Vagina (tissue), 2 donors: ENCODE results near the gene TAC4. TPM values are rescaled to one million over a fixed set of nuclear protein-coding genes. Genes with fewer than 3 reads are reported as not detected.

Source experiments
- DNase-seq, 2 donors: peaks; one replicate each; pipeline ENCODE4 v3.0.0-alpha.2; 2017; ENCODE audit errors: extremely low spot score in 2 of 2
- H3K27ac ChIP-seq: fragments of 200-600 bp; sonication (generic); one replicate; pipeline ENCODE4 v1.5.1; 2019
- H3K27me3 ChIP-seq: fragments of 200-600 bp; sonication (generic); one replicate; pipeline ENCODE4 v1.5.1; 2019
- H3K36me3 ChIP-seq, 2 donors: fragments of 200-600 bp; sonication (generic); one replicate each; pipeline ENCODE4 v1.5.1; 2017 to 2019
- H3K4me1 ChIP-seq: fragments of 200-600 bp; sonication (generic); one replicate; pipeline ENCODE4 v1.5.1; 2019
- H3K4me3 ChIP-seq, 2 donors: fragments of 200-600 bp; sonication (generic); 1 replicate in 1 of 2; 2 replicates in 1 of 2; pipeline ENCODE4 v1.5.1; 2016 to 2019
- H3K9me3 ChIP-seq: fragments of 200-600 bp; sonication (generic); one replicate; pipeline ENCODE4 v1.5.1; 2019
- POLR2A ChIP-seq, 2 donors: fragments of 450-650 bp; IDR thresholded peaks; one replicate each; pipeline ENCODE4 v1.6.1; 2017; ENCODE audit warnings: antibody characterized with exemption in 2 of 2, mild to moderate bottlenecking in 2 of 2, moderate library complexity in 2 of 2
- POLR2AphosphoS5 ChIP-seq, 2 donors: sonication (generic); formaldehyde crosslinking; IDR thresholded peaks; one replicate each; pipeline ENCODE4 v1.9.0; 2017; ENCODE audit warnings: antibody characterized with exemption in 2 of 2, mild to moderate bottlenecking in 2 of 2, low read depth in 1 of 2; ENCODE audit not compliant: insufficient read depth in 1 of 2
- intact Hi-C: fragments of 100-400 bp; cut with DNase I; formaldehyde crosslinking; loops from one replicate; pipeline ENCODE4 v1.15.1; 2023
- total RNA-seq: library from RNA; depleted of rRNA; stranded (reverse); fragments of >200 nt; gene quantifications from one replicate; pipeline ENCODE4 v1.2.3, GENCODE V29; 2016
- TF ChIP-seq, protein P1 (sequence below), 3 experiments: fragments of 450-650 bp in 2 of 3; fragments of 200-600 bp in 1 of 3; sonication (generic) in 1 of 3; IDR thresholded peaks; one replicate each; pipeline ENCODE4 v1.5.1; 2017 to 2019; ENCODE audit warnings: antibody characterized with exemption in 3 of 3, mild to moderate bottlenecking in 2 of 3, moderate library complexity in 2 of 3

The TAC4 gene
- total RNA-seq, 1 donor from 2014 or later, result not detected

DNA sequence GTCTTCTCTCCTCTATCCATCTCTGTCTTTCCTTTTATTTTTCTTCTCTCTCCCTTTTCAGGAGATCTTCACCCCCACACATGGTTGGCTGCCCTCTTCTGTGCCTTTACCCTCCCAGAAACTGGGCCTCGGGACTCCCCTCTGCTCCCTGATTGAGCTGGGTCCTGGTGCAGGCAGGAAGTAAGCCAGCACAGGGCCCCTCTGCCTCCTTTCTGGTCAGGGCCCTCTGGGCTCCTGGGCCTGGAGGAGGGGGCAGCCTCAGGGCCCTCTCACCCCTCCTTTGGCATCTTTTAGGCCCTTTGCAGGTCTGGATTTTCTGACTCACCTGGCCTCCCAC is 21.1 kb upstream of the TAC4 start:
- H3K36me3 ChIP-seq, result no peaks in the 10 kb centered on the region
- no peaks in the 10 kb centered on the region for H3K9me3 ChIP-seq
- TF ChIP-seq POLR2A (IDR thresholded peaks at IDR 0.05), result no peak
- TF ChIP-seq POLR2AphosphoS5 (IDR thresholded peaks at IDR 0.05; ENCODE audit: insufficient read depth in 1 of 2, low read depth in 1 of 2), result no peak
- TF ChIP-seq, protein P1, sequence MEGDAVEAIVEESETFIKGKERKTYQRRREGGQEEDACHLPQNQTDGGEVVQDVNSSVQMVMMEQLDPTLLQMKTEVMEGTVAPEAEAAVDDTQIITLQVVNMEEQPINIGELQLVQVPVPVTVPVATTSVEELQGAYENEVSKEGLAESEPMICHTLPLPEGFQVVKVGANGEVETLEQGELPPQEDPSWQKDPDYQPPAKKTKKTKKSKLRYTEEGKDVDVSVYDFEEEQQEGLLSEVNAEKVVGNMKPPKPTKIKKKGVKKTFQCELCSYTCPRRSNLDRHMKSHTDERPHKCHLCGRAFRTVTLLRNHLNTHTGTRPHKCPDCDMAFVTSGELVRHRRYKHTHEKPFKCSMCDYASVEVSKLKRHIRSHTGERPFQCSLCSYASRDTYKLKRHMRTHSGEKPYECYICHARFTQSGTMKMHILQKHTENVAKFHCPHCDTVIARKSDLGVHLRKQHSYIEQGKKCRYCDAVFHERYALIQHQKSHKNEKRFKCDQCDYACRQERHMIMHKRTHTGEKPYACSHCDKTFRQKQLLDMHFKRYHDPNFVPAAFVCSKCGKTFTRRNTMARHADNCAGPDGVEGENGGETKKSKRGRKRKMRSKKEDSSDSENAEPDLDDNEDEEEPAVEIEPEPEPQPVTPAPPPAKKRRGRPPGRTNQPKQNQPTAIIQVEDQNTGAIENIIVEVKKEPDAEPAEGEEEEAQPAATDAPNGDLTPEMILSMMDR (IDR thresholded peaks at IDR 0.05), result no peak
- intact Hi-C loops, result no loop called here
- no peak overlapping the region for H3K27ac ChIP-seq
- no peaks in the 10 kb centered on the region for H3K27me3 ChIP-seq
- no peak for DNase-seq
- no peak overlapping the region for H3K4me3 ChIP-seq
- no peaks in the 10 kb centered on the region for H3K4me1 ChIP-seq

DNA sequence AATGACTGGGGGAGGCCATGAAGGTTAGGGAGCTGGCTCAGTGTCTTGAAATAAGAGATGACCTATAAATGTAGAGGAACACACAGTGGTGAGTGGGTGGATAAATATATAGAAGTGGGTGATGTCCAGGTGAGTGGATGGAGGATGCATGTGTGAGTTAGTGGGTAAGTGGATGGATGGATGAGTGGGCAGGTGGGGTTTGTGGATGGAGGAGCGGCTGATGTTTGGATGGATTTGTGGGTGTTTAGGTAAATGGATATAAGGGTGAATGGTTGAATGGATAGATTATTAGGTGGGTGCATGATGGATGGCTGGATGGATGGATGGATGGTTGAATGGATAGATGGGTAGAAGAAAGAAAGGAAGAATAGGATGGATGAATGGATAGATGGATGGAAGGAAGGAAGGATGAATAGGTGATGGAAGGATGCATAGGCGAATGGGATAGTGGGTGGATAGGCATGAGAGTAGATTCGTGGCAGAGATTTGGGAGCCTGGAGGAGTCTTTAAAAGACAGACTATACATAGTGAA is 19.1 kb upstream of the TAC4 start:
- TF ChIP-seq, protein P1 (IDR thresholded peaks at IDR 0.05), result no peak
- TF ChIP-seq POLR2AphosphoS5 (IDR thresholded peaks at IDR 0.05; ENCODE audit: insufficient read depth in 1 of 2, low read depth in 1 of 2) (no peak), POLR2A (IDR thresholded peaks at IDR 0.05) (no peak)
- intact Hi-C loops, result no loop called here
- no peaks in the 10 kb centered on the region for H3K27me3 ChIP-seq
- DNase-seq, result no peak
- H3K4me3 ChIP-seq, result no peak overlapping the region
- H3K36me3 ChIP-seq, result no peaks in the 10 kb centered on the region
- no peak overlapping the region for H3K27ac ChIP-seq
- H3K9me3 ChIP-seq, result no peaks in the 10 kb centered on the region
- H3K4me1 ChIP-seq, result no peaks in the 10 kb centered on the region

DNA sequence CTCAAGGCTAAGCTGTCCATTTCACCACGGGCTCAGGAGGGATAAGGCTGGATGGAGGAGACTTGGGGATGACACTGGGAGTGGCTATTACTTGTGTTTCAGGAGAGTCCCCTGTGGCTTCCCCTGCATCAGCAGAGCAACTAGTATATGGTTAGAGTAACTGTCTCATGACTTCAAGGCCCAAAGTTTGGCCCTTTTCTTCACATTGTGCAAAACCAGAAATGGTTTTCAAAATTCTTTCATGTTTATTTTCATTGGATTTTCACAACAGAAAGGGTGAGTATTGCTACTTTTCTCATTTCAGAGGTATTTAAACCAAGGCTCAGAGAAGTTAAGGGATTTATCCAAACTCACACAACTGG is 18.1 kb upstream of the TAC4 start:
- Histone ChIP-seq H3K36me3 (no peaks in the 10 kb centered on the region), H3K27ac (no peak overlapping the region), H3K4me3 (no peak overlapping the region), H3K27me3 (no peaks in the 10 kb centered on the region), H3K4me1 (no peaks in the 10 kb centered on the region), H3K9me3 (no peaks in the 10 kb centered on the region)
- TF ChIP-seq, protein P1 (IDR thresholded peaks at IDR 0.05), result no peak
- TF ChIP-seq POLR2A (IDR thresholded peaks at IDR 0.05) (no peak), POLR2AphosphoS5 (IDR thresholded peaks at IDR 0.05; ENCODE audit: insufficient read depth in 1 of 2, low read depth in 1 of 2) (no peak)
- DNase-seq, result no peak
- intact Hi-C loops, result no loop called here

DNA sequence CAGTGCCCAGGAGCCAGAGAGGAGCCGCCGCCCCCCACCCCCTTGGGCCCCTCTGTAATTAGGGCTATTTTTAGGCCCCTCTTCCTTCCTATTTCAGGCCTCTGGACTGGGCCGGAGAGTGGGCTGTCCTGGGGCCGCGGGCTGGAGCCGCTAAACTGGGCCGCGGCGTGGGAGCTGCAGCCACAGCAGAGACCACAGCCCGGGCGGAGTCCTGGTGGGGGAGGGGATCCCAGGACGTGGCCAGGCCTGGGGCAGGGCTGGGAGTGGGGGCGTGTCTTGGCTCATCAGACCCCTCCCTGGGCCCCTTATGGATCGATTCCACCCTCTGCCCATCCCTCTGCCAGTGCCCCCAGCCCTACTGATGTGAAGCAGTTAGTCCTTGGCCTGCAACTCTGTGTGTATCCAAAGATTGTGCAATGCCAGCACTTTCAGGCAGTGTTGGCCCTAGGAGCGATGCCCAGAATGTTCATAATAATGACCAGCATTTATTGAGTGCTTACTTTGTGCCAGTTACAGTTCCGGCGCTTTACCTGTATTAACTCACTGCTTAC is 15.0 kb upstream of the TAC4 start:
- Histone ChIP-seq H3K27me3 (no peaks in the 10 kb centered on the region), H3K4me1 (peaks cover 4% of the 10 kb centered on the region), H3K4me3 (no peak overlapping the region), H3K9me3 (no peaks in the 10 kb centered on the region), H3K27ac (no peak overlapping the region), H3K36me3 (no peaks in the 10 kb centered on the region)
- no peak for DNase-seq
- TF ChIP-seq, protein P1 (IDR thresholded peaks at IDR 0.05), result no peak
- TF ChIP-seq POLR2A (IDR thresholded peaks at IDR 0.05) (no peak), POLR2AphosphoS5 (IDR thresholded peaks at IDR 0.05; ENCODE audit: insufficient read depth in 1 of 2, low read depth in 1 of 2) (no peak)
- intact Hi-C loops, result loop anchor here (5.0 kb wide), 1 partner anchor 134 kb away; the partner anchor contains the start of gene DLX3

DNA sequence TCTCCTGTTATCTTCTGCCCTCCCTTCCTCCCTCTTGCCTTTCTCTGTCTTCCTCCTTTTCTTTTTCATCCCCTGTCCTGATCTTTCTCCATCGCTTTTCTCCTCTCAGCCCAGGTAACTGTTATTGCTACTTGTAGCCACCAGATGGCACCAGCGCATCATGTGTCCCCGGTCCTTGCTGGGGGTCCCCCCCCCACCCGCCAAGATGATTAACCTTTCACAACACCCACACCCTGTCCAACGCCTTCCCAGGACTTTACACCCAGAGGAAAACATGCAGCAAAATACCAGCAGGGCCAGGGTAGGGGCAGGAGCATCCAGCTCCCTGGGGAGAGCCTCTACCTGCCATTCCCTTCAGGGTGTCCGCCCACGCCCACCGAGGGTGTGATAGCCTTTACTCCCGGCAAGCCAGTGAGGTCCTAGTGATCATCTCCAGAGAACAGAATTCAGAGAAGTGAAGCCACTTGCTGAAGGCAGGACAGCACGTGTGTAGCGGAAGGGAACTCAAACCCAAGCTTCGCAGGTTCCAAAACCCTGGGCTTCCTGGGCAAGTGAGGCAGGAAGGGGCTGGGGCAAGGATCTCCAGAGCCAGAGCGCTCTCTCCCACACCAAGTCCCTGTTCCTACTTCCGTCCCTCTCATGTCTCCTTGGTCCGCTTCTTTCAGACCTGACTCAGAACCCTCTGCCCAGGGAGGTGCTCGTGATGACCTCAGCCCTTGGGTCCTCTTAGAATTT is 13.4 kb upstream of the TAC4 start:
- intact Hi-C loops, result loop anchor here (5.0 kb wide), 1 partner anchor 136 kb away; the partner anchor contains the start of gene DLX3
- H3K27ac ChIP-seq, result no peak overlapping the region
- no peaks in the 10 kb centered on the region for H3K36me3 ChIP-seq
- no peaks in the 10 kb centered on the region for H3K9me3 ChIP-seq
- TF ChIP-seq, protein P1 (IDR thresholded peaks at IDR 0.05), result peak in 2 of 3 experiments; percentile 50 to 83
- no peak for TF ChIP-seq POLR2AphosphoS5 (IDR thresholded peaks at IDR 0.05; ENCODE audit: insufficient read depth in 1 of 2, low read depth in 1 of 2)
- no peaks in the 10 kb centered on the region for H3K27me3 ChIP-seq
- no peak for DNase-seq
- no peak overlapping the region for H3K4me3 ChIP-seq
- peaks cover 4% of the 10 kb centered on the region for H3K4me1 ChIP-seq
